CD8-positive, alpha-beta memory T cell (primary cell): Measurements from ENCODE around the gene IFT74. TPM values are rescaled to one million over a fixed set of nuclear protein-coding genes. Genes with fewer than 3 reads are reported as not detected.
A peak's percentile ranks its signal among the peaks of the same experiment; 100 is the strongest.
"Not testable (repeated sequence)": the region's sequence is repeated elsewhere in the genome, so short reads cannot be mapped to it uniquely, and the experiment has no call there.

ENCODE experiments used
- CTCF ChIA-PET: fragments of 350-600 bp; sonication (Branson Sonifier 250); formaldehyde crosslinking; loops from one replicate; lab custom pipeline; 2021; ENCODE audit warnings: antibody characterized with exemption; lab: Charles Lee
- POLR2A ChIA-PET: fragments of 350-600 bp; sonication (Branson Sonifier 250); formaldehyde crosslinking; loops from one replicate; lab custom pipeline; 2021; ENCODE audit warnings: antibody characterized with exemption; lab: Charles Lee
- DNase-seq, 5 donors: peaks; one replicate each; pipeline versions ENCODE4 v3.0.0 to v3.0.0-alpha.2; 2020 to 2022; ENCODE audit warnings: mixed read lengths in 1 of 5
- H3K27ac ChIP-seq: one replicate; pipeline ENCODE4 v1.7.0; 2013; ENCODE audit warnings: low read depth, mild to moderate bottlenecking, low read length, moderate library complexity
- H3K27me3 ChIP-seq: 2 replicates; pipeline ENCODE4 v1.7.0; 2013; ENCODE audit warnings: low read length, mild to moderate bottlenecking; ENCODE audit not compliant: insufficient read depth, poor library complexity, severe bottlenecking
- H3K36me3 ChIP-seq: 2 replicates; pipeline ENCODE4 v1.7.0; 2013; ENCODE audit warnings: mild to moderate bottlenecking, low read length, moderate library complexity; ENCODE audit not compliant: insufficient read depth
- H3K4me1 ChIP-seq: 2 replicates; pipeline ENCODE4 v1.7.0; 2013; ENCODE audit warnings: mild to moderate bottlenecking, low read length, moderate library complexity; ENCODE audit not compliant: insufficient read depth
- H3K4me3 ChIP-seq: 2 replicates; pipeline ENCODE4 v1.7.0; 2013; ENCODE audit warnings: mild to moderate bottlenecking, low read length
- H3K9me3 ChIP-seq: 2 replicates; pipeline ENCODE4 v1.7.0; 2013; ENCODE audit warnings: mild to moderate bottlenecking, low read length
- H3K27ac Mint-ChIP-seq, 8 donors: one replicate each; pipeline ENCODE4 v1.8.0; 2020 to 2021; ENCODE audit warnings: mixed read lengths in 8 of 8, mild to moderate bottlenecking in 6 of 8, inconsistent platforms in 3 of 8, moderate library complexity in 3 of 8
- H3K27me3 Mint-ChIP-seq, 2 donors: one replicate each; pipeline ENCODE4 v1.8.0; 2020 to 2021; ENCODE audit warnings: mixed read lengths in 2 of 2, mild to moderate bottlenecking in 1 of 2, moderate library complexity in 1 of 2
- H3K36me3 Mint-ChIP-seq, 3 donors: one replicate each; pipeline ENCODE4 v1.8.0; 2020 to 2021; ENCODE audit warnings: mixed read lengths in 3 of 3, inconsistent platforms in 1 of 3, mild to moderate bottlenecking in 1 of 3
- H3K4me1 Mint-ChIP-seq, 3 donors: one replicate each; pipeline ENCODE4 v1.8.0; 2020 to 2021; ENCODE audit warnings: mixed read lengths in 3 of 3, inconsistent platforms in 1 of 3, mild to moderate bottlenecking in 1 of 3
- H3K4me3 Mint-ChIP-seq, 7 donors: one replicate each; pipeline ENCODE4 v1.8.0; 2020 to 2021; ENCODE audit warnings: mixed read lengths in 7 of 7, mild to moderate bottlenecking in 6 of 7, moderate library complexity in 4 of 7, inconsistent platforms in 2 of 7
- H3K9me3 Mint-ChIP-seq, 5 donors: one replicate each; pipeline ENCODE4 v1.8.0; 2020 to 2022; ENCODE audit warnings: mixed read lengths in 5 of 5, mild to moderate bottlenecking in 3 of 5, moderate library complexity in 2 of 5, inconsistent platforms in 1 of 5
- polyA plus RNA-seq: library from polyadenylated mRNA; unstranded; fragments of 300-500 nt; fragmentation: Illumina TruSeq; gene quantifications from one replicate; pipeline ENCODE4 v1.2.3, GENCODE V29; 2021
- total RNA-seq, 2 experiments: library from RNA; stranded (reverse); gene quantifications; one replicate each; pipeline ENCODE4 v1.2.3, GENCODE V29; 2021

IFT74 gene
- total and polyA plus RNA-seq, 3 experiments from 2014 or later = 7.5 to 10.4 (median 10.4) TPM

DNA sequence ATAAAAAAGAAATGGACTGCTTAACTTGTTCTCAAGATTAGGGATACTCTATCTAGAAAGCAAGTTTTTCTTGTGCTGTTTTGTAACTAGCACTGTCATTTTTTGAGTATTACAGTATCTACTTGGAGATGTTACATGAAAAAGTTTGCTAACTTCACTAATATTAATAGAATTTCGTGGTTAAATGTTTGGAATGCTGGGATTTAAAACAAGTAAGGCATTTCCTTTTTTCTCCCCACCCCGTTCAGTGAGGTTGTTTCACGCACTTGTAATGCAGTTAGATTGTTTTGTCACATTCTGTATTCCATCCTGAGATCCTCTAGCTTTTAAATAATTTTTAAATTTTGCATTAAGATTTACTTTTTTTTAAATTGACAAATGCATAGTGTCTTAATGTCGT lies 132.8 kb downstream of the IFT74 start:
- Histone ChIP-seq H3K36me3 (no peaks in the 10 kb centered on the region), H3K4me1 (no peaks in the 10 kb centered on the region), H3K27ac (no peak overlapping the region), H3K27me3 (no peaks in the 10 kb centered on the region), H3K4me3 (no peak overlapping the region), H3K9me3 (no peaks in the 10 kb centered on the region)
- CTCF ChIA-PET = no interaction called here
- H3K36me3 Mint-ChIP-seq = no peaks in the 10 kb centered on the region
- H3K4me3 Mint-ChIP-seq = no peak overlapping the region
- peaks cover 0 to 2% (median 0%) of the 10 kb centered on the region in 3 donors for H3K4me1 Mint-ChIP-seq
- no peak for DNase-seq
- no peak overlapping the region for H3K27ac Mint-ChIP-seq
- H3K27me3 Mint-ChIP-seq = peaks cover 6 to 11% of the 10 kb centered on the region in 2 donors
- peaks cover 0 to 2% (median 0%) of the 10 kb centered on the region in 5 donors for H3K9me3 Mint-ChIP-seq
- POLR2A ChIA-PET = no interaction called here

GRCh38 chr9:27089706-27090105 lies 133.5 kb downstream of the IFT74 start:
- POLR2A ChIA-PET = no interaction called here
- Histone ChIP-seq H3K36me3 (no peaks in the 10 kb centered on the region), H3K27ac (no peak overlapping the region), H3K4me1 (no peaks in the 10 kb centered on the region), H3K27me3 (no peaks in the 10 kb centered on the region), H3K9me3 (no peaks in the 10 kb centered on the region), H3K4me3 (no peak overlapping the region)
- peaks cover 0 to 2% (median 0%) of the 10 kb centered on the region in 3 donors for H3K4me1 Mint-ChIP-seq
- peaks cover 12 to 16% of the 10 kb centered on the region in 2 donors for H3K27me3 Mint-ChIP-seq
- peaks cover 0 to 3% (median 0%) of the 10 kb centered on the region in 3 donors for H3K36me3 Mint-ChIP-seq
- no peak overlapping the region for H3K4me3 Mint-ChIP-seq
- H3K27ac Mint-ChIP-seq = no peak overlapping the region
- DNase-seq = no peak
- CTCF ChIA-PET = no interaction called here
- peaks cover 0 to 3% (median 2%) of the 10 kb centered on the region in 5 donors for H3K9me3 Mint-ChIP-seq

- H3K27ac Mint-ChIP-seq = no peak overlapping the region
- H3K36me3 Mint-ChIP-seq = peaks cover 0 to 6% (median 0%) of the 10 kb centered on the region in 3 donors
- peaks cover 0 to 2% (median 0%) of the 10 kb centered on the region in 3 donors for H3K4me1 Mint-ChIP-seq
- Histone ChIP-seq H3K4me1 (no peaks in the 10 kb centered on the region), H3K4me3 (no peak overlapping the region), H3K36me3 (no peaks in the 10 kb centered on the region), H3K27me3 (no peaks in the 10 kb centered on the region), H3K27ac (no peak overlapping the region), H3K9me3 (no peaks in the 10 kb centered on the region)
- DNase-seq = no peak
- H3K4me3 Mint-ChIP-seq = no peak overlapping the region
- ChIA-PET POLR2A (no interaction called here), CTCF (no interaction called here)
- peaks cover 0 to 4% (median 2%) of the 10 kb centered on the region in 5 donors for H3K9me3 Mint-ChIP-seq
- H3K27me3 Mint-ChIP-seq = peaks cover 14 to 19% of the 10 kb centered on the region in 2 donors
Measured at GRCh38 chr9:27090231-27090630, 134.0 kb downstream of the IFT74 start.

- Mint-ChIP-seq H3K27me3 (peaks cover 14 to 23% of the 10 kb centered on the region in 2 donors), H3K9me3 (peaks cover 0 to 4% (median 2%) of the 10 kb centered on the region in 5 donors)
- no peaks in the 10 kb centered on the region for H3K9me3 ChIP-seq
Measured at GRCh38 chr9:27090711-27091110, 134.5 kb downstream of the IFT74 start.

GRCh38 chr9:27092496-27092895 lies 136.3 kb downstream of the IFT74 start:
- H3K9me3 ChIP-seq, POLR2A ChIA-PET, H3K36me3 ChIP-seq, H3K27ac Mint-ChIP-seq, H3K4me1 Mint-ChIP-seq, H3K4me3 Mint-ChIP-seq, H3K4me1 ChIP-seq, H3K4me3 ChIP-seq, CTCF ChIA-PET, H3K36me3 Mint-ChIP-seq, DNase-seq, H3K27ac ChIP-seq, H3K27me3 ChIP-seq: not testable (repeated sequence)
- H3K27me3 Mint-ChIP-seq = peaks cover 16 to 35% of the 10 kb centered on the region in 2 donors
- peaks cover 0 to 13% (median 2%) of the 10 kb centered on the region in 5 donors for H3K9me3 Mint-ChIP-seq

More at GRCh38 chr9:27090711-27091110, 134.5 kb downstream of the IFT74 start:
- Histone ChIP-seq H3K4me3 (no peak overlapping the region), H3K27ac (no peak overlapping the region), H3K4me1 (no peaks in the 10 kb centered on the region), H3K36me3 (no peaks in the 10 kb centered on the region), H3K27me3 (no peaks in the 10 kb centered on the region)
- peaks cover 0 to 2% (median 0%) of the 10 kb centered on the region in 3 donors for H3K4me1 Mint-ChIP-seq
- H3K4me3 Mint-ChIP-seq = no peak overlapping the region
- POLR2A ChIA-PET = no interaction called here
- CTCF ChIA-PET = no interaction called here
- no peak overlapping the region for H3K27ac Mint-ChIP-seq
- no peak for DNase-seq
- H3K36me3 Mint-ChIP-seq = peaks cover 0 to 6% (median 0%) of the 10 kb centered on the region in 3 donors

GRCh38 chr9:27093384-27094067 lies 137.3 kb downstream of the IFT74 start:
- CTCF ChIA-PET, H3K4me1 ChIP-seq, POLR2A ChIA-PET, H3K27me3 ChIP-seq, H3K36me3 ChIP-seq, H3K27ac Mint-ChIP-seq, H3K27ac ChIP-seq, H3K36me3 Mint-ChIP-seq, H3K4me3 ChIP-seq, DNase-seq, H3K4me1 Mint-ChIP-seq, H3K9me3 ChIP-seq: not testable (repeated sequence)
- H3K9me3 Mint-ChIP-seq = peaks cover 0 to 15% (median 3%) of the 10 kb centered on the region in 5 donors
- H3K4me3 Mint-ChIP-seq = peak overlapping the region in 1 of 7 donors; percentile 64
- H3K27me3 Mint-ChIP-seq = peaks cover 16 to 35% of the 10 kb centered on the region in 2 donors

DNA sequence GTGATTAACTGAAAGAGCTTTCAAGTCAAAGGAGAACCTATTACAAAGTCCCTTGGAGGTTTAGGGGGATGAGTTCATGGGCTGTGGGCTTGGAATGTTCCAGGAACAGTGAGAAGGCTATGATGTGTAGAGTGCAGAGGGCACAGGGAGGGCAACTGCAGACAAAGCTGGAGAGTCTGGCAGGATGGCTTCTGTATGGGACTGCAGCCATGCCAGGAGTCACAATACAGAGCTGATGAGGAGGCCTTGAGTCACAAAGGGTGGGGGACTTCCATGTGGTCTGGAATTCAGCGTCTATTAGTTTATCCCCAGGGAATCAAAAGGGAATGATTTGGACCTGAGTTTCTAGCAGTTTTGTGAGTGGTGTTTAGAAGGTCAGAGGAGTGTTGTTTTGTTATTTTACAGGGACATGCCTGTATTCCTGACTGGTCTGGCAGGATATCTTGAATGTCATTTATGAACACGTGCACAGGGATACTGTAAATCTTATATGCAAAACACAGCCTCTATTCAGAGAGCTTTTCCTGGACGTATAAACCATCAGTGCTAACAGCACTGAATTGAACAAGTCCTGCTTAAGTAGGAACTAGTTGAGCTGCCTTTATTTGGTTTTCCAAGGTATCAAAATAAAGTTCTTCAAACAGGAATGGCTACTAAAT lies 138.6 kb downstream of the IFT74 start:
- H3K9me3 Mint-ChIP-seq = peaks cover 0 to 15% (median 3%) of the 10 kb centered on the region in 5 donors
- Histone ChIP-seq H3K36me3 (no peaks in the 10 kb centered on the region), H3K9me3 (no peaks in the 10 kb centered on the region), H3K4me1 (no peaks in the 10 kb centered on the region), H3K27ac (no peak overlapping the region), H3K27me3 (no peaks in the 10 kb centered on the region), H3K4me3 (no peak overlapping the region)
- DNase-seq = no peak
- H3K27ac Mint-ChIP-seq = no peak overlapping the region
- peaks cover 0 to 2% (median 0%) of the 10 kb centered on the region in 3 donors for H3K4me1 Mint-ChIP-seq
- no peak overlapping the region for H3K4me3 Mint-ChIP-seq
- H3K36me3 Mint-ChIP-seq = peaks cover 0 to 9% (median 0%) of the 10 kb centered on the region in 3 donors
- ChIA-PET POLR2A (no interaction called here), CTCF (no interaction called here)
- H3K27me3 Mint-ChIP-seq = peaks cover 18 to 35% of the 10 kb centered on the region in 2 donors

- H3K4me1 ChIP-seq = no peaks in the 10 kb centered on the region
- H3K4me3 ChIP-seq = no peak overlapping the region
- no peaks in the 10 kb centered on the region for H3K9me3 ChIP-seq
- H3K27ac ChIP-seq = no peak overlapping the region
- Mint-ChIP-seq H3K27ac (no peak overlapping the region), H3K36me3 (no peaks in the 10 kb centered on the region), H3K27me3 (peaks cover 4 to 6% of the 10 kb centered on the region in 2 donors), H3K4me3 (no peak overlapping the region), H3K4me1 (no peaks in the 10 kb centered on the region), H3K9me3 (peaks cover 0 to 3% (median 0%) of the 10 kb centered on the region in 5 donors)
- H3K27me3 ChIP-seq = no peaks in the 10 kb centered on the region
- CTCF ChIA-PET = no interaction called here
- no peak for DNase-seq
- POLR2A ChIA-PET = no interaction called here
- H3K36me3 ChIP-seq = no peaks in the 10 kb centered on the region
Measured at GRCh38 chr9:27107241-27107640, 151.0 kb downstream of the IFT74 start.
